Heart left ventricle (tissue), 16 donors: ENCODE measurements around the gene OMD. TPM values are rescaled to one million over a fixed set of nuclear protein-coding genes. Genes with fewer than 3 reads are reported as not detected.

ENCODE experiments used
- ATAC-seq, 4 donors: fragments of 200-7000 bp; cut with Tn5 transposase; one replicate each; pipeline ENCODE4 v1.9.1; 2020 to 2022; ENCODE audit warnings: moderate library complexity in 4 of 4, mild to moderate bottlenecking in 3 of 4, moderate number of reproducible peaks in 1 of 4
- DNase-seq, 5 donors: peaks; one replicate each; pipeline ENCODE4 v3.0.0-alpha.2; 2020
- H3K27ac ChIP-seq, 12 donors: fragments of 200-600 bp; sonication (generic) in 4 of 12; one replicate each; pipeline versions ENCODE4 v1.5.0 to v1.8.0; 2016 to 2022; ENCODE audit warnings: mild to moderate bottlenecking in 2 of 12
- H3K27me3 ChIP-seq, 9 donors: fragments of 200-600 bp; sonication (generic) in 2 of 9; one replicate each; pipeline versions ENCODE4 v1.5.1 to v1.8.0; 2016 to 2022; ENCODE audit warnings: mild to moderate bottlenecking in 3 of 9
- H3K36me3 ChIP-seq, 9 donors: fragments of 200-600 bp; sonication (generic) in 2 of 9; one replicate each; pipeline versions ENCODE4 v1.5.0 to v1.8.0; 2018 to 2022; ENCODE audit warnings: mild to moderate bottlenecking in 2 of 9
- H3K4me1 ChIP-seq, 12 donors: fragments of 200-600 bp; sonication (generic) in 4 of 12; one replicate each; pipeline versions ENCODE4 v1.5.0 to v1.8.0; 2016 to 2022; ENCODE audit warnings: mild to moderate bottlenecking in 3 of 12
- H3K4me3 ChIP-seq, 12 donors: fragments of 200-600 bp; sonication (generic) in 4 of 12; one replicate each; pipeline versions ENCODE4 v1.5.0 to v1.8.0; 2017 to 2022; ENCODE audit warnings: mild to moderate bottlenecking in 9 of 12, moderate library complexity in 4 of 12
- H3K9me3 ChIP-seq, 12 donors: fragments of 200-600 bp; sonication (generic) in 4 of 12; one replicate each; pipeline versions ENCODE4 v1.5.0 to v1.8.0; 2016 to 2022; ENCODE audit warnings: mild to moderate bottlenecking in 1 of 12
- POLR2A ChIP-seq, 2 donors: fragments of 450-650 bp; IDR thresholded peaks; one replicate each; pipeline ENCODE4 v1.6.1; 2017; ENCODE audit warnings: antibody characterized with exemption in 2 of 2, mild to moderate bottlenecking in 2 of 2, moderate library complexity in 2 of 2
- WGBS, 4 donors: extraction: QIAGEN DNeasy Blood & Tissue Kit in 2 of 4; methylation state at CpG; one replicate each; pipeline versions ENCODE4 v1.1.5 to v1.1.7; 2013 to 2018; 5-methylcytosine and 5-hydroxymethylcytosine counted together
- intact Hi-C, 10 donors: fragments of 100-400 bp; cut with DNase I; formaldehyde crosslinking; loops; one replicate each; pipeline versions ENCODE4 v1.11.1 to v1.14.2; 2022
- polyA plus RNA-seq, 2 donors: library from polyadenylated mRNA; stranded (reverse); fragments of 200-250 nt; gene quantifications; one replicate each; pipeline ENCODE4 v1.2.3, GENCODE V29; 2013
- total RNA-seq, 9 donors: library from RNA; depleted of rRNA in 2 of 9; stranded (reverse); fragments of >200 nt in 2 of 9; fragmentation: NEBNext Ultra II Directional in 3 of 9; extraction: Animal tissue kit (Norgen Biotek cat#: 25700) in 3 of 9; gene quantifications; one replicate each; pipeline versions ENCODE4 v1.1.0 to v1.2.4, GENCODE V29; 2016 to 2023
- TF ChIP-seq, protein P1 (sequence below), 12 donors: fragments of 200-600 bp; sonication (generic) in 4 of 12; IDR thresholded peaks; one replicate each; pipeline versions ENCODE4 v1.5.0 to v1.8.0; 2018 to 2022; ENCODE audit warnings: antibody characterized with exemption in 12 of 12, mild to moderate bottlenecking in 5 of 12
- donor health status: ischemic (EF 13 %, LVEDD 7.1; RV severe dilation, severe dysfunction).
- donor health status: healthy with polysubstance abuse.
- donor health status: DM: no; HTN: yes; CAD: no.
- donor health status: DM: no; HTN: no; CAD: no.
- donor health status: ischemic (EF 25% LVEDD 6.9; RV normal size, moderate dysfunction).
- donor health status: ischemic (EF 25% LVEDD 5.7; RV mildly dilated, moderate dysfunction).
- donor health status: healthy.
- donor health status: DM: yes; HTN: yes; CAD: no.
- donor health status: ischemic (EF 35%, LVEDD 5.7; RV mildly dilated, moderate dysfunction).
- donor health status: nonischemic (EF 11% LVEDD 7.7; RV severe dilation, severe dysfunction).
- donor health status: DM: yes; HTN: yes; CAD: no.
- donor health status: PGD.
- donor health status: ischemic (EF 29% LVEDD 5.4; RV normal size, mild dysfunction).
- donor health status: nonischemic (EF 23%, LVEDD 6.1; RV moderate dilation, normal function).

Gene OMD
- total and polyA plus RNA-seq, 11 donors: 1.5 to 10.2 (median 5.5) TPM

DNA sequence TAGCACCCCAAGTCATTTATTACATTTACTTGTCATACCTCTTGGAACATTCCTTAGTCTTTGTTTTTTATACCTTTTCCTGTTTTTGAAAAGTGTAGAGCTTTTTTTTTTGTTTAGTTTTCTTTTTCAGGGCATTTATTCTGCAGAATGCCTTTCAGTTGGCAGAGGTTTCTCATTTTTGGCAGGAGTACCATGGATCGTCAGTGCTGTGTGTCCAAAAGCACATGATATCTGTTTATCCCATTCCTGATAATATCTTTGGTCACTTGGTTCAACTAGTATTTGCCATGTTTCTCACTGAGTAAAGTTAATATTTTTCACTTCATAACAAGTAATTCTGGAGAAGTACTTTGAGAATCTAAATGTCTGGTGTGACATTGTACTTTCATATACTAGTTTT, 30.6 kb downstream of the OMD start:
- TF ChIP-seq, protein P1, sequence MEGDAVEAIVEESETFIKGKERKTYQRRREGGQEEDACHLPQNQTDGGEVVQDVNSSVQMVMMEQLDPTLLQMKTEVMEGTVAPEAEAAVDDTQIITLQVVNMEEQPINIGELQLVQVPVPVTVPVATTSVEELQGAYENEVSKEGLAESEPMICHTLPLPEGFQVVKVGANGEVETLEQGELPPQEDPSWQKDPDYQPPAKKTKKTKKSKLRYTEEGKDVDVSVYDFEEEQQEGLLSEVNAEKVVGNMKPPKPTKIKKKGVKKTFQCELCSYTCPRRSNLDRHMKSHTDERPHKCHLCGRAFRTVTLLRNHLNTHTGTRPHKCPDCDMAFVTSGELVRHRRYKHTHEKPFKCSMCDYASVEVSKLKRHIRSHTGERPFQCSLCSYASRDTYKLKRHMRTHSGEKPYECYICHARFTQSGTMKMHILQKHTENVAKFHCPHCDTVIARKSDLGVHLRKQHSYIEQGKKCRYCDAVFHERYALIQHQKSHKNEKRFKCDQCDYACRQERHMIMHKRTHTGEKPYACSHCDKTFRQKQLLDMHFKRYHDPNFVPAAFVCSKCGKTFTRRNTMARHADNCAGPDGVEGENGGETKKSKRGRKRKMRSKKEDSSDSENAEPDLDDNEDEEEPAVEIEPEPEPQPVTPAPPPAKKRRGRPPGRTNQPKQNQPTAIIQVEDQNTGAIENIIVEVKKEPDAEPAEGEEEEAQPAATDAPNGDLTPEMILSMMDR (IDR thresholded peaks at IDR 0.05): no peak
- TF ChIP-seq POLR2A (IDR thresholded peaks at IDR 0.05): no peak
- no peak overlapping the region for H3K4me3 ChIP-seq
- no peaks in the 10 kb centered on the region for H3K27me3 ChIP-seq
- DNase-seq: no peak
- WGBS, 4 donors: 3 to 17% (median 12%) methylated on average over 1 of the region's 1 CpG
- peak overlapping the region in 4 of 12 donors; percentile 8 to 25 (median 10) for H3K27ac ChIP-seq
- H3K36me3 ChIP-seq: peaks cover 0 to 17% (median 0%) of the 10 kb centered on the region in 9 donors
- intact Hi-C loops: no loop called here
- H3K4me1 ChIP-seq: peaks cover 0 to 12% (median 0%) of the 10 kb centered on the region in 12 donors
- peaks cover 0 to 10% (median 0%) of the 10 kb centered on the region in 12 donors for H3K9me3 ChIP-seq
- ATAC-seq: no peak

DNA sequence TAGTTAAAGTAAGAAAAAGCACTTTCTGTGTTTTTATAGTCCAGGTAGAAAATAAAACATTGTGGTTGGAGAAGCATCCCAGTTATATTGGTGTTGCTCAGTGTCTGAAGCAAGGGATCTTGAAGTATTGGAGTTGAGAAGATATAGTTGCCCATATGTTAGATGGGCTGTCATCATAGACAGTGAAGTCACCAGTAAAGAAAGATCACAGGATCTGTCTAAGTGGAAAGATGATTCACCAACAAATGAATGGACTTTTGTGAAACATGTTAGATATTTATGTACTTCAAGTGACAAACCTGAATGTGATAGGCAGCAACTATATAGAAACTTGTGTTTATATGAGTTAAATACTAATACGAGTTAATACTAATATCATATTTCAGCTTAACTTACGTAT, 31.6 kb downstream of the OMD start:
- WGBS, 4 donors: 88 to 94% (median 93%) methylated on average over 2 of the region's 2 CpGs
- Histone ChIP-seq H3K4me1 (peaks cover 0 to 12% (median 0%) of the 10 kb centered on the region in 12 donors), H3K4me3 (no peak overlapping the region), H3K27me3 (no peaks in the 10 kb centered on the region), H3K9me3 (peaks cover 0 to 6% (median 0%) of the 10 kb centered on the region in 12 donors), H3K27ac (no peak overlapping the region), H3K36me3 (peaks cover 0 to 20% (median 0%) of the 10 kb centered on the region in 9 donors)
- TF ChIP-seq, protein P1 (IDR thresholded peaks at IDR 0.05): no peak
- no peak for TF ChIP-seq POLR2A (IDR thresholded peaks at IDR 0.05)
- intact Hi-C loops: no loop called here
- no peak for ATAC-seq
- no peak for DNase-seq

DNA sequence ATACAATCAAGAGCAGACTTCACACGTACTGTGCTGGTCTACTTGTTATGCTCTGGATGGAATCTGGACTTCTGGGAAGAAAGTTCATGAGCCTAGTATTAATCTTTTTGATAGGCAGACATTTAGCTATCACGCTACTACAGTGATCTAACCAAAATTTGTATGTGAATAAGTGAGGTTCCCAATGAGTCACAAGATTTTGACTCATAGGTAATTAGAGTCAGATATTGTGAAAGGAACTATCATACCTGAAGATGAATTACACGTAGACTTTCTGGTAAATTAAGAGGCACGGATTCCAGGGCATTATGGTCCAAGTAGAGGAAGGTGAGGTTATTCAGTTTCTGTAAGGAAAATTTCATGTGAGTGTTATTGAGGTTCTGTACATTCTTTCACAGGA, 38.3 kb downstream of the OMD start:
- no peak for TF ChIP-seq POLR2A (IDR thresholded peaks at IDR 0.05)
- TF ChIP-seq, protein P1 (IDR thresholded peaks at IDR 0.05): no peak
- peaks cover 0 to 9% (median 0%) of the 10 kb centered on the region in 12 donors for H3K4me1 ChIP-seq
- H3K36me3 ChIP-seq: peaks cover 0 to 22% (median 0%) of the 10 kb centered on the region in 9 donors
- intact Hi-C loops: no loop called here
- no peak for ATAC-seq
- H3K4me3 ChIP-seq: no peak overlapping the region
- peak overlapping the region in 8 of 12 donors; percentile 2 to 70 (median 26) for H3K27ac ChIP-seq
- H3K27me3 ChIP-seq: no peaks in the 10 kb centered on the region
- WGBS, 4 donors: 94 to 100% (median 94%) methylated on average over 4 of the region's 4 CpGs
- no peaks in the 10 kb centered on the region for H3K9me3 ChIP-seq
- DNase-seq: no peak

DNA sequence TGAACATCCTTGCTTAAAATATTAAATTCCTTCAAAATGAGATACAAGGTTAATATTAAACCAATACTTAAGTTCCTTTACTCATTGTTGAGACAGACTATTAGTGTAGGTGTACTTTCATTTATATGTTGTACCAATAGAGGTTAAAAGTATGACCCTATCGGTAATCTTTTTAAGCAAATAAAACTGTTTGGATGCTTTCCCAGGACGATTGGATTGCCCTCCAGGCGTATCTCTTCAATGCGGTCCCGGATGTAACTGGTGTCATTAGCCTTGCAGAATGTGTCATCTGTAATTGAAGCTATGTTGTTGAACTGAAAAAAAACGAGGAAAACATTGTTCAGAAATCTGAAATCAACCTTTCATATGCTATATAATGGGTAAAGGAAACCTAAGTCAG, 38.8 kb downstream of the OMD start:
- 71 to 78% (median 76%) methylated on average over 6 of the region's 6 CpGs for WGBS, 4 donors
- peak overlapping the region in 9 of 12 donors; percentile 2 to 70 (median 26) for H3K27ac ChIP-seq
- TF ChIP-seq POLR2A (IDR thresholded peaks at IDR 0.05): no peak
- TF ChIP-seq, protein P1 (IDR thresholded peaks at IDR 0.05): no peak
- H3K4me1 ChIP-seq: peaks cover 0 to 9% (median 0%) of the 10 kb centered on the region in 12 donors
- H3K4me3 ChIP-seq: no peak overlapping the region
- H3K36me3 ChIP-seq: peaks cover 0 to 22% (median 0%) of the 10 kb centered on the region in 9 donors
- no peaks in the 10 kb centered on the region for H3K9me3 ChIP-seq
- intact Hi-C loops: no loop called here
- DNase-seq: no peak
- H3K27me3 ChIP-seq: no peaks in the 10 kb centered on the region
- no peak for ATAC-seq
